H9 (cell line): ENCODE measurements around the gene CEACAM20. TPM values are rescaled to one million over a fixed set of nuclear protein-coding genes. Genes with fewer than 3 reads are reported as not detected.

ENCODE experiments used
- DNase-seq: peaks from one replicate; pipeline ENCODE4 v3.0.0-alpha.2; 2017
- H2AFZ ChIP-seq: one replicate; pipeline ENCODE4 v1.6.1; 2013; ENCODE audit warnings: mild to moderate bottlenecking, low read length, control low read depth, moderate library complexity
- H2AK5ac ChIP-seq: 2 replicates; pipeline ENCODE4 v1.6.1; 2013; ENCODE audit warnings: low read length, control low read depth, mixed read lengths; ENCODE audit not compliant: insufficient read length
- H2BK120ac ChIP-seq: one replicate; pipeline ENCODE4 v1.6.1; 2013; ENCODE audit warnings: low read depth, mild to moderate bottlenecking, low read length, control low read depth, inconsistent platforms; ENCODE audit not compliant: poor library complexity, severe bottlenecking
- H2BK12ac ChIP-seq: 2 replicates; pipeline ENCODE4 v1.6.1; 2013; ENCODE audit warnings: low read length, control low read depth, mixed read lengths, low read depth; ENCODE audit not compliant: insufficient read length
- H2BK15ac ChIP-seq: 2 replicates; pipeline ENCODE4 v1.6.1; 2013; ENCODE audit warnings: low read depth, low read length, control low read depth
- H2BK20ac ChIP-seq: one replicate; pipeline ENCODE4 v1.6.1; 2013; ENCODE audit warnings: low read depth, mild to moderate bottlenecking, low read length, control low read depth, inconsistent platforms; ENCODE audit not compliant: poor library complexity, severe bottlenecking
- H2BK5ac ChIP-seq: 2 replicates; pipeline ENCODE4 v1.6.1; 2013; ENCODE audit warnings: low read length, control low read depth, mixed read lengths; ENCODE audit not compliant: insufficient read length
- H3K14ac ChIP-seq: 2 replicates; pipeline ENCODE4 v1.6.1; 2013; ENCODE audit warnings: low read length, control low read depth; ENCODE audit not compliant: insufficient read depth
- H3K18ac ChIP-seq: 2 replicates; pipeline ENCODE4 v1.6.1; 2013; ENCODE audit warnings: low read depth, mild to moderate bottlenecking, mixed read lengths, low read length, control low read depth; ENCODE audit not compliant: insufficient read length
- H3K23ac ChIP-seq: 2 replicates; pipeline ENCODE4 v1.6.1; 2013; ENCODE audit warnings: low read length, control low read depth, mixed read lengths, low read depth; ENCODE audit not compliant: insufficient read length
- H3K23me2 ChIP-seq: 2 replicates; pipeline ENCODE4 v1.6.1; 2013; ENCODE audit warnings: low read depth, mild to moderate bottlenecking, mixed read lengths, low read length, control low read depth; ENCODE audit not compliant: insufficient read length, poor library complexity, severe bottlenecking
- H3K27ac ChIP-seq: 2 replicates; pipeline ENCODE4 v1.5.1; 2013; ENCODE audit warnings: low read length, control low read depth, mixed read lengths, low read depth; ENCODE audit not compliant: insufficient read length
- H3K27me3 ChIP-seq: 2 replicates; pipeline ENCODE4 v1.6.1; 2013; ENCODE audit warnings: low read length, control low read depth, inconsistent platforms; ENCODE audit not compliant: insufficient read depth
- H3K4ac ChIP-seq: 2 replicates; pipeline ENCODE4 v1.6.1; 2013; ENCODE audit warnings: low read depth, mild to moderate bottlenecking, control low read depth, inconsistent platforms, low read length, moderate library complexity
- H3K4me1 ChIP-seq: 2 replicates; pipeline ENCODE4 v1.6.1; 2013; ENCODE audit warnings: low read length, control low read depth, inconsistent platforms; ENCODE audit not compliant: insufficient read depth
- H3K4me2 ChIP-seq: 2 replicates; pipeline ENCODE4 v1.6.1; 2013; ENCODE audit warnings: low read length, control low read depth, mixed read lengths; ENCODE audit not compliant: insufficient read length, insufficient read depth
- H3K56ac ChIP-seq: 2 replicates; pipeline ENCODE4 v1.6.1; 2013; ENCODE audit warnings: low read depth, mild to moderate bottlenecking, mixed read lengths, low read length, control low read depth; ENCODE audit not compliant: insufficient read length
- H3K79me1 ChIP-seq: 2 replicates; pipeline ENCODE4 v1.6.1; 2013; ENCODE audit warnings: low read depth, mild to moderate bottlenecking, moderate library complexity, low read length, control low read depth, inconsistent platforms; ENCODE audit not compliant: insufficient read depth, poor library complexity, severe bottlenecking
- H3K79me2 ChIP-seq: 2 replicates; pipeline ENCODE4 v1.6.1; 2013; ENCODE audit warnings: low read length, control low read depth, inconsistent platforms; ENCODE audit not compliant: insufficient read depth
- H3K9ac ChIP-seq: 2 replicates; pipeline ENCODE4 v1.6.1; 2013; ENCODE audit warnings: low read length, control low read depth, mixed read lengths; ENCODE audit not compliant: insufficient read length; ENCODE audit errors: extremely low read depth
- H3K9me3 ChIP-seq: one replicate; pipeline ENCODE4 v1.6.1; 2013; ENCODE audit warnings: low read depth, low read length, inconsistent platforms; ENCODE audit not compliant: control insufficient read depth
- H3T11ph ChIP-seq: one replicate; pipeline ENCODE4 v1.6.1; 2013; ENCODE audit warnings: mild to moderate bottlenecking, low read length, control low read depth, inconsistent platforms
- H4K20me1 ChIP-seq: one replicate; pipeline ENCODE4 v1.6.1; 2013; ENCODE audit not compliant: control insufficient read depth, insufficient read length, insufficient read depth
- H4K5ac ChIP-seq: 2 replicates; pipeline ENCODE4 v1.6.1; 2013; ENCODE audit warnings: low read depth, mild to moderate bottlenecking, mixed read lengths, low read length, control low read depth; ENCODE audit not compliant: insufficient read length
- H4K8ac ChIP-seq: replicated peaks from 2 replicates; pipeline ENCODE4 v1.6.1; 2013; ENCODE audit warnings: low read length, control low read depth, mixed read lengths, low read depth; ENCODE audit not compliant: insufficient read length
- H4K91ac ChIP-seq: 2 replicates; pipeline ENCODE4 v1.6.1; 2013; ENCODE audit warnings: low read depth, mild to moderate bottlenecking, moderate library complexity, mixed read lengths, low read length, control low read depth; ENCODE audit not compliant: insufficient read length
- H3K27ac Mint-ChIP-seq, 3 experiments: 2 replicates in 2 of 3; 3 replicates in 1 of 3; pipeline ENCODE4 v1.8.0; 2020 to 2021; ENCODE audit warnings: mixed read lengths in 3 of 3, mild to moderate bottlenecking in 1 of 3, moderate library complexity in 1 of 3
- H3K27me3 Mint-ChIP-seq: 2 replicates; pipeline ENCODE4 v1.8.0; 2021; ENCODE audit warnings: low read depth, mild to moderate bottlenecking, moderate library complexity, mixed read lengths
- H3K36me3 Mint-ChIP-seq, 3 experiments: 2 replicates in 2 of 3; 3 replicates in 1 of 3; pipeline ENCODE4 v1.8.0; 2020 to 2021; ENCODE audit warnings: low read depth in 3 of 3, mixed read lengths in 3 of 3; ENCODE audit not compliant: insufficient read depth in 1 of 3
- H3K4me1 Mint-ChIP-seq, 2 experiments: 2 replicates each; pipeline ENCODE4 v1.8.0; 2020; ENCODE audit warnings: mixed read lengths in 2 of 2
- H3K4me3 Mint-ChIP-seq, 2 experiments: 2 replicates in 1 of 2; 3 replicates in 1 of 2; pipeline ENCODE4 v1.8.0; 2020 to 2021; ENCODE audit warnings: mild to moderate bottlenecking in 2 of 2, mixed read lengths in 2 of 2, moderate library complexity in 1 of 2
- H3K9me3 Mint-ChIP-seq, 2 experiments: 2 replicates in 1 of 2; 3 replicates in 1 of 2; pipeline ENCODE4 v1.8.0; 2020; ENCODE audit warnings: mild to moderate bottlenecking in 2 of 2, mixed read lengths in 2 of 2, moderate library complexity in 1 of 2
- WGBS: extraction: QIAGEN DNeasy Blood & Tissue Kit; methylation state at CpG from one replicate; pipeline ENCODE4 v1.1.7; 2013; ENCODE audit warnings: missing lambda C conversion rate, low lambda C conversion rate, mixed read lengths; ENCODE audit not compliant: insufficient read length; ENCODE audit errors: extremely low coverage; 5-methylcytosine and 5-hydroxymethylcytosine counted together
- total RNA-seq: library from RNA; stranded (reverse); gene quantifications from 2 replicates; pipeline ENCODE4 v1.2.1, GENCODE V29; 2021
- TF ChIP-seq, protein P1 (sequence below): fragments of 200-600 bp; sonication (generic); conservative IDR thresholded peaks from 3 replicates; pipeline ENCODE4 v1.8.0; 2021; ENCODE audit warnings: antibody characterized with exemption, mild to moderate bottlenecking

Gene CEACAM20
- total RNA-seq, 1 experiment from 2014 or later, result not detected

DNA sequence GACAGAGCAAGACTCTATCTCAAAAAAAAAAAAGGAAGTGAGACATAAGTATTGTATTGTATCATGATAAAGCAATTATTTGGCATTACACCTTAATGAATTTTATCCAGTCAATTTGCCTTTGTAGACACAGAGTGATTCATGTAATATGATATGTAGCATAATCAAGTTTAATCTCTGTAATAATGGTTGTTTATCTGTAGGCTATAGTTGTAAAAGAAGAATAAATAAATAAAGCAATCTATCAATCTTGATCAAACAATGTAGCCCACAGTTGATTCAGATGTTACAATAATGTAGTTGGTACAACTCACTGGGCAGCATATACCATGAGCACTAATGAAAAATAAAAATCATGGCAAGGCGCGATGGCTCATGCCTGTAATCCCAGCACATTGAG, 28.5 kb upstream of the CEACAM20 start:
- no peak overlapping the region for H3K27ac Mint-ChIP-seq
- no CpG with 5 or more reads among the region's 2 CpGs for WGBS
- H3K27me3 ChIP-seq, result no peaks in the 10 kb centered on the region
- no peak overlapping the region for H3T11ph ChIP-seq
- no peaks in the 10 kb centered on the region for H4K20me1 ChIP-seq
- no peak overlapping the region for H4K5ac ChIP-seq
- no peak for DNase-seq
- H3K79me1 ChIP-seq, result no peaks in the 10 kb centered on the region
- H3K4me1 ChIP-seq, result no peaks in the 10 kb centered on the region
- H2BK5ac ChIP-seq, result no peak overlapping the region
- no peak overlapping the region for H2BK120ac ChIP-seq
- peaks cover 7% of the 10 kb centered on the region for H3K27me3 Mint-ChIP-seq
- H3K18ac ChIP-seq, result no peak overlapping the region
- H2BK20ac ChIP-seq, result no peak overlapping the region
- H4K91ac ChIP-seq, result no peak overlapping the region
- H3K9me3 ChIP-seq, result no peaks in the 10 kb centered on the region
- peaks cover 0 to 3% of the 10 kb centered on the region in 2 experiments; a peak in 2 of 5 replicates for H3K9me3 Mint-ChIP-seq
- H3K56ac ChIP-seq, result no peak overlapping the region
- no peak overlapping the region for H3K4me3 Mint-ChIP-seq
- no peak overlapping the region for H2BK15ac ChIP-seq
- no peak overlapping the region for H3K27ac ChIP-seq
- H3K9ac ChIP-seq, result no peak overlapping the region
- H2BK12ac ChIP-seq, result no peak overlapping the region
- no peak overlapping the region for H3K23ac ChIP-seq
- TF ChIP-seq, protein P1, sequence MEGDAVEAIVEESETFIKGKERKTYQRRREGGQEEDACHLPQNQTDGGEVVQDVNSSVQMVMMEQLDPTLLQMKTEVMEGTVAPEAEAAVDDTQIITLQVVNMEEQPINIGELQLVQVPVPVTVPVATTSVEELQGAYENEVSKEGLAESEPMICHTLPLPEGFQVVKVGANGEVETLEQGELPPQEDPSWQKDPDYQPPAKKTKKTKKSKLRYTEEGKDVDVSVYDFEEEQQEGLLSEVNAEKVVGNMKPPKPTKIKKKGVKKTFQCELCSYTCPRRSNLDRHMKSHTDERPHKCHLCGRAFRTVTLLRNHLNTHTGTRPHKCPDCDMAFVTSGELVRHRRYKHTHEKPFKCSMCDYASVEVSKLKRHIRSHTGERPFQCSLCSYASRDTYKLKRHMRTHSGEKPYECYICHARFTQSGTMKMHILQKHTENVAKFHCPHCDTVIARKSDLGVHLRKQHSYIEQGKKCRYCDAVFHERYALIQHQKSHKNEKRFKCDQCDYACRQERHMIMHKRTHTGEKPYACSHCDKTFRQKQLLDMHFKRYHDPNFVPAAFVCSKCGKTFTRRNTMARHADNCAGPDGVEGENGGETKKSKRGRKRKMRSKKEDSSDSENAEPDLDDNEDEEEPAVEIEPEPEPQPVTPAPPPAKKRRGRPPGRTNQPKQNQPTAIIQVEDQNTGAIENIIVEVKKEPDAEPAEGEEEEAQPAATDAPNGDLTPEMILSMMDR, result no peak
- no peaks in the 10 kb centered on the region for H3K4me1 Mint-ChIP-seq
- no peak overlapping the region for H3K4ac ChIP-seq
- no peak overlapping the region for H2AK5ac ChIP-seq
- H3K14ac ChIP-seq, result no peak overlapping the region
- no peaks in the 10 kb centered on the region for H3K23me2 ChIP-seq
- H4K8ac ChIP-seq, result no peak overlapping the region
- no peak overlapping the region for H3K4me2 ChIP-seq
- no peaks in the 10 kb centered on the region for H3K79me2 ChIP-seq
- no peak overlapping the region for H2AFZ ChIP-seq
- H3K36me3 Mint-ChIP-seq, result no peaks in the 10 kb centered on the region
